B cell (primary cell): ENCODE measurements around the gene TBX4. TPM values are rescaled to one million over a fixed set of nuclear protein-coding genes. Genes with fewer than 3 reads are reported as not detected.

Experiments
- ATAC-seq: fragments of 200-7000 bp; cut with Tn5 transposase; one replicate; pipeline ENCODE4 v1.10.0; 2021; ENCODE audit warnings: low read depth, mild to moderate bottlenecking, moderate number of reproducible peaks, moderate library complexity
- CTCF ChIA-PET: fragments of 350-600 bp; sonication (Branson Sonifier 250); formaldehyde crosslinking; loops from one replicate; lab custom pipeline; 2021; ENCODE audit warnings: antibody characterized with exemption, inconsistent platforms; lab: Charles Lee
- POLR2A ChIA-PET: fragments of 350-600 bp; sonication (Branson Sonifier 250); formaldehyde crosslinking; loops from one replicate; lab custom pipeline; 2021; ENCODE audit warnings: antibody characterized with exemption; lab: Charles Lee
- DNase-seq: peaks from one replicate; pipeline ENCODE4 v3.0.0; 2013
- H2AFZ ChIP-seq: 2 replicates; pipeline ENCODE4 v1.6.1; 2012; ENCODE audit warnings: mild to moderate bottlenecking, low read depth, low read length; ENCODE audit not compliant: insufficient read depth, poor library complexity, severe bottlenecking
- H3K27ac ChIP-seq, 2 donors: 1 replicate in 1 of 2; 2 replicates in 1 of 2; pipeline ENCODE4 v1.5.1; 2012 to 2013; ENCODE audit warnings: low read length in 2 of 2, mild to moderate bottlenecking in 2 of 2, moderate library complexity in 1 of 2
- H3K27me3 ChIP-seq, 4 experiments: fragments of 200-600 bp in 1 of 4; sonication (generic) in 1 of 4; replicated peaks in 1 of 4; 1 replicate in 2 of 4; 2 replicates in 2 of 4; pipeline versions ENCODE4 v1.6.1 to v1.7.0; 2013 to 2016; ENCODE audit warnings: low read length in 3 of 4, mild to moderate bottlenecking in 2 of 4, mixed read lengths in 1 of 4, moderate library complexity in 1 of 4; ENCODE audit not compliant: insufficient read depth in 4 of 4, control insufficient read depth in 3 of 4; ENCODE audit errors: control extremely low read depth in 1 of 4
- H3K36me3 ChIP-seq, 2 experiments: replicated peaks in 1 of 2; 1 replicate in 1 of 2; 2 replicates in 1 of 2; pipeline versions ENCODE4 v1.6.1 to v1.7.1; 2013; ENCODE audit warnings: low read length in 1 of 2; ENCODE audit not compliant: insufficient read depth in 2 of 2, control insufficient read depth in 1 of 2; ENCODE audit errors: control extremely low read depth in 1 of 2, extremely low read depth in 1 of 2
- H3K4me1 ChIP-seq, 2 donors: fragments of 200-600 bp in 1 of 2; sonication (generic) in 1 of 2; 1 replicate in 1 of 2; 2 replicates in 1 of 2; pipeline versions ENCODE4 v1.5.1 to v1.6.1; 2013 to 2017; ENCODE audit warnings: low read length in 2 of 2; ENCODE audit not compliant: control insufficient read depth in 2 of 2, insufficient read depth in 2 of 2
- H3K4me2 ChIP-seq: replicated peaks from 2 replicates; pipeline ENCODE3; 2012; ENCODE audit warnings: mild to moderate bottlenecking, low read depth, low read length; ENCODE audit not compliant: poor library complexity, severe bottlenecking
- H3K4me3 ChIP-seq, 5 experiments: fragments of 200-600 bp in 1 of 5; sonication (generic) in 1 of 5; 1 replicate in 3 of 5; 2 replicates in 2 of 5; pipeline versions ENCODE4 v1.5.1 to v1.7.0; 2011 to 2016; ENCODE audit warnings: low read length in 4 of 5, mild to moderate bottlenecking in 4 of 5, low read depth in 2 of 5, control low read depth in 1 of 5, moderate library complexity in 1 of 5; ENCODE audit not compliant: insufficient read depth in 1 of 5; ENCODE audit errors: control extremely low read depth in 1 of 5, extremely low read depth in 1 of 5
- H3K79me2 ChIP-seq: fragments of 200-600 bp; sonication (generic); one replicate; pipeline ENCODE4 v1.6.0; 2016; ENCODE audit warnings: low read length; ENCODE audit not compliant: control insufficient read depth, insufficient read depth
- H3K9ac ChIP-seq: fragments of 200-600 bp; sonication (generic); 2 replicates; pipeline ENCODE4 v1.6.1; 2017; ENCODE audit warnings: mild to moderate bottlenecking, low read length, moderate library complexity
- H3K9me3 ChIP-seq, 3 donors: one replicate each; pipeline versions ENCODE4 v1.6.1 to v1.7.1; 2013; ENCODE audit warnings: low read length in 2 of 3; ENCODE audit not compliant: control insufficient read depth in 2 of 3, insufficient read depth in 1 of 3; ENCODE audit errors: control extremely low read depth in 1 of 3
- H4K20me1 ChIP-seq: 2 replicates; pipeline ENCODE4 v1.6.0; 2012; ENCODE audit warnings: mild to moderate bottlenecking, low read length; ENCODE audit not compliant: insufficient read depth, control insufficient read depth, poor library complexity, severe bottlenecking
- H3K27ac Mint-ChIP-seq: one replicate; pipeline ENCODE4 v1.8.0; 2021; ENCODE audit warnings: mixed read lengths
- H3K27me3 Mint-ChIP-seq: one replicate; pipeline ENCODE4 v1.8.0; 2021; ENCODE audit warnings: mixed read lengths
- H3K4me1 Mint-ChIP-seq: one replicate; pipeline ENCODE4 v1.8.0; 2021; ENCODE audit warnings: mixed read lengths
- H3K4me3 Mint-ChIP-seq: one replicate; pipeline ENCODE4 v1.8.0; 2021; ENCODE audit warnings: mixed read lengths
- H3K9me3 Mint-ChIP-seq: one replicate; pipeline ENCODE4 v1.8.0; 2022; ENCODE audit warnings: mixed read lengths; ENCODE audit not compliant: insufficient read depth
- CTCF ChIP-seq: fragments of 200-600 bp; IDR thresholded peaks from one replicate; pipeline ENCODE4 v1.8.0; 2022; ENCODE audit warnings: antibody characterized with exemption, mild to moderate bottlenecking
- EZH2 ChIP-seq: IDR thresholded peaks from 2 replicates; pipeline ENCODE4 v1.6.1; 2012; ENCODE audit warnings: borderline replicate concordance, low read depth, mild to moderate bottlenecking, moderate library complexity, low read length; ENCODE audit not compliant: insufficient read depth, poor library complexity, severe bottlenecking
- WGBS: methylation state at CpG from one replicate; pipeline ENCODE4 v1.1.5; 2013; ENCODE audit warnings: missing lambda C conversion rate; ENCODE audit not compliant: insufficient coverage; 5-methylcytosine and 5-hydroxymethylcytosine counted together
- intact Hi-C: fragments of 100-400 bp; cut with micrococcal nuclease; formaldehyde crosslinking; loops from one replicate; pipeline ENCODE4 v1.10.0; 2022
- polyA plus RNA-seq: library from polyadenylated mRNA; depleted of rRNA; stranded (reverse); fragments of >200 nt; gene quantifications from 2 replicates; pipeline ENCODE4 v1.2.3, GENCODE V29; 2012
- total RNA-seq, 2 donors: library from RNA; stranded (reverse); fragments of 120-200 nt in 1 of 2; gene quantifications; 1 replicate in 1 of 2; 2 replicates in 1 of 2; pipeline versions ENCODE4 v1.2.3 to v1.2.4, GENCODE V29; 2013 to 2022

The TBX4 gene
- total and polyA plus RNA-seq, 2 donors (not counting 1 experiment from before 2014, with no cell fraction given): not detected

- WGBS: 95% methylated on average over 5 of the region's 8 CpGs
- no peaks in the 10 kb centered on the region for H3K9me3 ChIP-seq
- ChIA-PET POLR2A (no interaction called here), CTCF (no interaction called here)
- ATAC-seq (no peak), DNase-seq (no peak)
- no peak overlapping the region for H3K27ac ChIP-seq
- no peaks in the 10 kb centered on the region for H3K36me3 ChIP-seq
- H3K9me3 Mint-ChIP-seq: no peaks in the 10 kb centered on the region
- no peak overlapping the region for H3K27ac Mint-ChIP-seq
- H3K4me1 ChIP-seq: no peaks in the 10 kb centered on the region
- TF ChIP-seq CTCF (no peak), EZH2 (no peak)
- H4K20me1 ChIP-seq: no peaks in the 10 kb centered on the region
- no peak overlapping the region for H3K4me3 Mint-ChIP-seq
- no peak overlapping the region for H3K4me3 ChIP-seq
- no peak overlapping the region for H3K4me2 ChIP-seq
- peaks cover 0 to 4% (median 1%) of the 10 kb centered on the region in 4 experiments for H3K27me3 ChIP-seq
- H2AFZ ChIP-seq: no peak overlapping the region
- no peak overlapping the region for H3K9ac ChIP-seq
- no peaks in the 10 kb centered on the region for H3K4me1 Mint-ChIP-seq
- intact Hi-C loops: no loop called here
- H3K79me2 ChIP-seq: no peaks in the 10 kb centered on the region
- H3K27me3 Mint-ChIP-seq: peaks cover 47% of the 10 kb centered on the region
These were observed 46.1 kb downstream of the TBX4 start for GRCh38 chr17:61498042-61498994.

GRCh38 chr17:61499632-61500031 lies 47.4 kb downstream of the TBX4 start:
- H3K4me3 ChIP-seq: no peak overlapping the region
- no peaks in the 10 kb centered on the region for H3K4me1 ChIP-seq
- no peak overlapping the region for H3K9ac ChIP-seq
- H3K9me3 Mint-ChIP-seq: no peaks in the 10 kb centered on the region
- no peak for DNase-seq
- no peak overlapping the region for H3K27ac ChIP-seq
- TF ChIP-seq EZH2 (no peak), CTCF (no peak)
- H3K79me2 ChIP-seq: no peaks in the 10 kb centered on the region
- no peaks in the 10 kb centered on the region for H3K36me3 ChIP-seq
- ChIA-PET POLR2A (no interaction called here), CTCF (no interaction called here)
- intact Hi-C loops: no loop called here
- H3K27me3 ChIP-seq: peaks cover 0 to 4% (median 1%) of the 10 kb centered on the region in 4 experiments
- H3K4me1 Mint-ChIP-seq: no peaks in the 10 kb centered on the region
- WGBS: no CpG with 5 or more reads among the region's 3 CpGs
- no peaks in the 10 kb centered on the region for H4K20me1 ChIP-seq
- no peaks in the 10 kb centered on the region for H3K9me3 ChIP-seq
- no peak overlapping the region for H3K27ac Mint-ChIP-seq
- H3K4me3 Mint-ChIP-seq: no peak overlapping the region
- H3K4me2 ChIP-seq: no peak overlapping the region
- no peak for ATAC-seq
- H2AFZ ChIP-seq: no peak overlapping the region
- H3K27me3 Mint-ChIP-seq: peaks cover 49% of the 10 kb centered on the region
